ENCODE measurements around the gene SDHAF3.

- TF ChIP-seq CTCF (IDR thresholded peaks at IDR 0.05; ENCODE audit: insufficient read depth, low read length) = no peak
- TF ChIP-seq POLR2AphosphoS5 (IDR thresholded peaks at IDR 0.05; ENCODE audit: low read depth) = no peak
Observed at GRCh38 chr7:97166308-97166707, 48.8 kb downstream of the SDHAF3 start.

Data from HL-60 (cell line).